ENCODE data around the gene ALG6.

ALG6 gene

DNA sequence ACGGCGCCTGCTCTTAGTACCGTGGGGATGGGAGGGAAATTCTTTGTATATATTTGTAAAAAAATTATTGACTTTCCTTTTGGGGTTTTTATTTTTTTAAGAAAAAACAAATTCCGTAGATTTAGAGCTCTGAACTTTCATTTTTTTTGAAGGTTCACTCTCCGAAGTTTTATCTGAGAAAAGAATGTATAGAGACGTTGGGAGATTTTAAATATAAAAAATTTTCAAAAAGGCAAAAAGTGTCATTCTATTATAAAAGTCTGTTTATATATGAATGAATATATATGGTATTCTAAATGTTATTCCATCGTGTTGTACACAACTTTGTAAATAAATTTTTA, 42.7 kb upstream of the ALG6 start:
- Histone ChIP-seq H3K4me1 (peaks cover 6% of the 10 kb centered on the region), H3K4me3 (peak overlapping the region; percentile 34), H3K36me3 (replicated peaks) (no peaks in the 10 kb centered on the region), H3K27me3 (ENCODE audit: low read depth) (no peaks in the 10 kb centered on the region; the same call in 1 of the 2 replicates), H3K9me3 (no peaks in the 10 kb centered on the region)
- in situ Hi-C loops (cut with MboI; ENCODE audit: low sequenced_read_pairs), result no loop called here
- DNase-seq (ENCODE audit: low spot score in 2 of 2), result no peak

DNA sequence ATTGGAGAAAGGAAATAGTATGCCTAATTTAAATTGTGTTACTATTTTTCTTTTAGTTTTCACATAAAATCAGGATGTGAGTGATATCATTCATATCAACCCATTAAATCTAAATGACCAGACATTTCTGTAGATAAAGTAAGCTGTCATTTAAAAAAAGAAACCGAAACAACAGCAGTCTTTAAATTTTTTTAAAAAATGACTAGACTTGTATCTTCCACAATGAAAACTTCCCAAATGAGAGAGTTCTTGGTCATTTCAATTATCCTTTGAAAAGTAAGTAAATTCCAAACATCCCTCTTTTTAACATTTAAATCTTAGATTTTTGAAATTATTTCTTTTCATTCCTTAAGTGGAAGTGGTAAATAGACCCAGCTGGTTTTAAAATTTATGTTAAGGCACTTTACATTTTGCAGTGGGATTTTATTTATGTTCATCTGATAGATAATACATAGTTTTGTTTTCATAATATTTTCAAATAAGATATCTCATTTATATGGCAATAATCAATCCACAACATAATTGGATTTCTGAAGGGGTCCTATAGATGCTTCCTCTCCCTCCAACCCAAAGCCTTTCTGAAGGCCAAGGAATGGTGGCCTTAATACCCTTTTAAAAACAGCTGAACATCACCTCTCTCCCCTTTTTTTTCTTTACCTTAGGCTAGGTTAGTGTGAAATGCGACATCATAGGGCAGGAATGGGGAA, 42.0 kb upstream of the ALG6 start:
- Histone ChIP-seq H3K4me1 (peaks cover 6% of the 10 kb centered on the region), H3K27me3 (ENCODE audit: low read depth) (no peaks in the 10 kb centered on the region; the same call in 1 of the 2 replicates), H3K4me3 (peak overlapping the region; percentile 34), H3K36me3 (replicated peaks) (no peaks in the 10 kb centered on the region), H3K9me3 (no peaks in the 10 kb centered on the region)
- in situ Hi-C loops (cut with MboI; ENCODE audit: low sequenced_read_pairs), result no loop called here
- no peak for DNase-seq (ENCODE audit: low spot score in 2 of 2)

- H3K27me3 ChIP-seq (ENCODE audit: low read depth), result no peaks in the 10 kb centered on the region; the same call in 1 of the 2 replicates
- in situ Hi-C loops (cut with MboI; ENCODE audit: low sequenced_read_pairs), result no loop called here
- peak overlapping the region; percentile 9 for H3K4me3 ChIP-seq
- no peaks in the 10 kb centered on the region for H3K36me3 ChIP-seq (replicated peaks)
- H3K4me1 ChIP-seq, result peaks cover 6% of the 10 kb centered on the region
- H3K9me3 ChIP-seq, result no peaks in the 10 kb centered on the region
- peak in 1 of 2 experiments; percentile 28 for DNase-seq (ENCODE audit: low spot score in 2 of 2)
These were observed 41.3 kb upstream of the ALG6 start for GRCh38 chr1:63326106-63326472.

DNA sequence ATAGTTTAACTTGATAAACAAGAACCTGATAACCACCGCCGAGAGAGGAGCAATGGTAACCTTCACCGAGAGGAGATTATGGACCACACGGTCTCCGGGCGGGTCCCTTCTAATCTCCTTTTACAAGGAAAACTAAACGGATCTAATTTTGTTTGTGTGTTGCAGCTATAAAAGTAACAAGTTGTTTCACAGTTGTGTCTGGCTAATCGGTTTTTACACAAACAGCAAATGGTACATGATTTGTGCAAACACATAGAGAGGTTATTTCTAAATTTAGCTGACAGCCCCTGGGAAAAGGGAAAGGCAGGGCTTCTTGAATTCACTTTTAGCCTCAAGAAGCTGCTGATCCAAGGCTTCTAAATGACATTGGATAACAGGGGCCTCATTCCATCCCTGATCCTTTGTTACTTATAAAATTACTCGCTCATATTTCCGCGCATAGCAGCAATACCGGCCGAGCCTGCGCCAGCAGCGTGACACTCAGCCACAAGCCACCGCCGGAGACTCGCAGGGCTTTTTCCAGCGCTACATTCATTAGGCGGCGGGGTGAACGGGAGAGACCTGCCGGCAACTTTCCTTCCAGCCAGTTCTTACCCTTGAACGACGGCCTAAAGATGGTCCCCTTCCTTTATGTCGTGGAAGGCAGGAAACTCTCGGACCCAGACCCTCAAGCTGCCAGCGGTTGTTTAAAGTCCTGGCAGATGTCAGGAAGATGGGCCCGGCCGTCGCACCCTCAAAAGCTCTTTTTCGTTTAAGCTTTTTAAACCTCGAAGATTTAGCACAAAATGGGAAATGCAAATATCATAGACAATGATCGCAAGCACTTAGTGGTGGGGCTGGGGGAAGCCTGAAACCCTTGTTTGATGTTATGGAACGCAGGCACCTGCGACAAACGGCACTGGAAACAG, 40.7 kb upstream of the ALG6 start:
- peaks cover 6% of the 10 kb centered on the region for H3K4me1 ChIP-seq
- H3K9me3 ChIP-seq, result no peaks in the 10 kb centered on the region
- H3K27me3 ChIP-seq (ENCODE audit: low read depth), result no peaks in the 10 kb centered on the region; the same call in 1 of the 2 replicates
- H3K36me3 ChIP-seq (replicated peaks), result no peaks in the 10 kb centered on the region
- in situ Hi-C loops (cut with MboI; ENCODE audit: low sequenced_read_pairs), result no loop called here
- H3K4me3 ChIP-seq, result peak overlapping the region; percentile 9
- DNase-seq (ENCODE audit: low spot score in 2 of 2), result peak in 1 of 2 experiments; percentile 38

GRCh38 chr1:63327417-63328054, 39.9 kb upstream of the ALG6 start:
- in situ Hi-C loops (cut with MboI; ENCODE audit: low sequenced_read_pairs), result no loop called here
- DNase-seq (ENCODE audit: low spot score in 2 of 2), result peak; percentile 66 to 90
- Histone ChIP-seq H3K27me3 (ENCODE audit: low read depth) (no peaks in the 10 kb centered on the region; the same call in 1 of the 2 replicates), H3K9me3 (no peaks in the 10 kb centered on the region), H3K4me1 (peaks cover 6% of the 10 kb centered on the region), H3K4me3 (no peak overlapping the region), H3K36me3 (replicated peaks) (no peaks in the 10 kb centered on the region)

DNA sequence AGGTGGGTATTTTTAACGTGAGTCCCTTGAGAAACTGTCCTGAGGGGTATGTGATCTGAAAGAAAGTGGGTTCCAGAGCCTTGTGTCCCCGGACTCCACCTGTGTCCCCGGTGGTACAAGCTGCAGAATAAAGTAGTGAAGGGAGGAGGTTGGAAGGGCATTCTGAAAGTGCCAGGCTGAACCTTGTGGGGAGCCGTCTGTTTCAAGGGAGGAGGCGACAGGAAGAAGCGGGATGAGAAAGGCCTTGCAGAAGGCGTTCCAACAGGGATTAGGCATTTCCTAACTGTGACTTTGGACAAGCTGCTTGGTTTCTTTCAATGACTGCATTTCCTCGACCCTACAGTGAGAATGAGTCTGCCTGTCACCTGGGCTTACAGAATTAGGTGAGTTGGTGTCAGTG, 39.3 kb upstream of the ALG6 start:
- no peak for DNase-seq (ENCODE audit: low spot score in 2 of 2)
- H3K36me3 ChIP-seq (replicated peaks), result no peaks in the 10 kb centered on the region
- no peak overlapping the region for H3K4me3 ChIP-seq
- H3K27me3 ChIP-seq (ENCODE audit: low read depth), result peaks cover 5% of the 10 kb centered on the region; the same call in 1 of the 2 replicates
- H3K4me1 ChIP-seq, result peaks cover 6% of the 10 kb centered on the region
- H3K9me3 ChIP-seq, result no peaks in the 10 kb centered on the region
- in situ Hi-C loops (cut with MboI; ENCODE audit: low sequenced_read_pairs), result no loop called here

- Histone ChIP-seq H3K4me1 (peaks cover 6% of the 10 kb centered on the region), H3K4me3 (no peak overlapping the region), H3K27me3 (ENCODE audit: low read depth) (peaks cover 5% of the 10 kb centered on the region; the same call in 1 of the 2 replicates), H3K9me3 (no peaks in the 10 kb centered on the region), H3K36me3 (replicated peaks) (no peaks in the 10 kb centered on the region)
- in situ Hi-C loops (cut with MboI; ENCODE audit: low sequenced_read_pairs), result no loop called here
- DNase-seq (ENCODE audit: low spot score in 2 of 2), result no peak
These were observed 38.6 kb upstream of the ALG6 start for GRCh38 chr1:63328781-63329180.

GRCh38 chr1:63329621-63330330, 37.7 kb upstream of the ALG6 start:
- no peak for DNase-seq (ENCODE audit: low spot score in 2 of 2)
- in situ Hi-C loops (cut with MboI; ENCODE audit: low sequenced_read_pairs), result no loop called here
- Histone ChIP-seq H3K36me3 (replicated peaks) (no peaks in the 10 kb centered on the region), H3K4me3 (no peak overlapping the region), H3K9me3 (no peaks in the 10 kb centered on the region), H3K4me1 (peaks cover 6% of the 10 kb centered on the region), H3K27me3 (ENCODE audit: low read depth) (peaks cover 5% of the 10 kb centered on the region; the same call in 1 of the 2 replicates)

DNA sequence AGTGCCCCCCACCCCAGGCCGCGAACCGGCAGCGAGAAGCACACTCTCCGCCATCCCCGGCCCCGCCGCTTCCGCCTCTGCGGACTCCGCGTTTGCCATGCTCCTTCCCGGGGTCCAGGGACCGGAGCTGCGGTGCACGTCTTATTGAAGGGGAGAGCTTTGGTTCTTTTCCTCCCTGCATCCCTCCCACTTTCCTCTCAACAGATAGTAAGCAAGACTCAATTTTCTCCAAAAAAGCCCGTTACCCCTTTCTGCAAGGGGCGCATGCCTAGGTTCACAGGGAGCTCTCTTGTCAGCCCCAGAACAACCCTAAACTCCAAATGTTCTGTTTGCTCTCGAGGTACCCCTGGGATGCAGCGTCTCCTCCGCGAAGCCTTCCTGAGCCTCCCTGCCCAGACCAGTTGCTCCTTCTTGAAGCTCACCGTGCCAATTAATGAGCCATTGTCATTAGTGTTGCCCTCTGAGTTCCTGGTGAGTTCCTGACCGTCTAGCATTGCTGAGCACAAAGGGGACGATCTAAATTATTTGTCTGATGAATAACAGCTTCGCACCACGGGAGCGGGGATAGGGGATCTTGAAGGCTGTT, 37.0 kb upstream of the ALG6 start:
- in situ Hi-C loops (cut with MboI; ENCODE audit: low sequenced_read_pairs), result no loop called here
- no peak for DNase-seq (ENCODE audit: low spot score in 2 of 2)
- Histone ChIP-seq H3K27me3 (ENCODE audit: low read depth) (peaks cover 5% of the 10 kb centered on the region; the same call in 1 of the 2 replicates), H3K9me3 (no peaks in the 10 kb centered on the region), H3K4me1 (peaks cover 6% of the 10 kb centered on the region), H3K4me3 (no peak overlapping the region), H3K36me3 (replicated peaks) (no peaks in the 10 kb centered on the region)

- in situ Hi-C loops (cut with MboI; ENCODE audit: low sequenced_read_pairs), result no loop called here
- no peak for DNase-seq (ENCODE audit: low spot score in 2 of 2)
- Histone ChIP-seq H3K9me3 (no peaks in the 10 kb centered on the region), H3K27me3 (ENCODE audit: low read depth) (0 out of 2 replicates have a peak, but pooled peaks cover 2% of the 10 kb centered on the region), H3K4me1 (no peaks in the 10 kb centered on the region), H3K4me3 (no peak overlapping the region), H3K36me3 (replicated peaks) (no peaks in the 10 kb centered on the region)
These were observed 25.0 kb upstream of the ALG6 start for GRCh38 chr1:63342402-63342801.

GRCh38 chr1:63343922-63344321, 23.5 kb upstream of the ALG6 start:
- in situ Hi-C loops (cut with MboI; ENCODE audit: low sequenced_read_pairs), result no loop called here
- H3K36me3 ChIP-seq (replicated peaks), result no peaks in the 10 kb centered on the region
- H3K4me1 ChIP-seq, result no peaks in the 10 kb centered on the region
- 0 out of 2 replicates have a peak, but pooled peaks cover 2% of the 10 kb centered on the region for H3K27me3 ChIP-seq (ENCODE audit: low read depth)
- no peaks in the 10 kb centered on the region for H3K9me3 ChIP-seq
- no peak overlapping the region for H3K4me3 ChIP-seq
- no peak for DNase-seq (ENCODE audit: low spot score in 2 of 2)

DNA sequence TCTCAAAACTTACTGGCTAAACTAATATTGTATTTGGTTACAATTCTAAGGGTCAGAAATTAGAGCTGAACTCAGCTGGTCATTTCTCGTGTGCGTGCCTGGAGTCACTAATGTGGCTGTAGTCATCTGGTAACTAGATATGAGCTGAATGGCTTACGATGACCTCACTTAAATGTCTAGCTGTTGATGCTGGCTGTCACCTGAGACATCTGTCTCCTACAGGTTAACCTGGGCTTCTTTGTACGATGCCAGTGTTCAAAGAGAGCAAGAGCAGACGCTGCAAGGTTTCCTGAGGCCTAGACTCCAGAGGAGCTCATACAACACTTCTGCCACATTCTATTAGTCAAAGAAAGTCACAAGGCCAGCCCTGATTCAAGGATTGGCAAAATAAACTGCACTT, 17.1 kb upstream of the ALG6 start:
- DNase-seq (ENCODE audit: low spot score in 2 of 2), result no peak
- no peaks in the 10 kb centered on the region for H3K36me3 ChIP-seq (replicated peaks)

GRCh38 chr1:63352736-63353135, 14.7 kb upstream of the ALG6 start:
- no peak for DNase-seq (ENCODE audit: low spot score in 2 of 2)
- H3K4me3 ChIP-seq, result no peak overlapping the region
- no peaks in the 10 kb centered on the region for H3K9me3 ChIP-seq
- H3K36me3 ChIP-seq (replicated peaks), result no peaks in the 10 kb centered on the region
- no peaks in the 10 kb centered on the region; the same call in 1 of the 2 replicates for H3K4me1 ChIP-seq
- H3K27me3 ChIP-seq (ENCODE audit: low read depth), result peaks cover 24% of the 10 kb centered on the region
- in situ Hi-C loops (cut with MboI; ENCODE audit: low sequenced_read_pairs), result no loop called here

More for the DNA sequence above, 17.1 kb upstream of the ALG6 start:
- H3K27me3 ChIP-seq (ENCODE audit: low read depth), result peaks cover 26% of the 10 kb centered on the region
- in situ Hi-C loops (cut with MboI; ENCODE audit: low sequenced_read_pairs), result no loop called here
- H3K9me3 ChIP-seq, result no peaks in the 10 kb centered on the region
- no peak overlapping the region for H3K4me3 ChIP-seq
- no peaks in the 10 kb centered on the region; the same call in 1 of the 2 replicates for H3K4me1 ChIP-seq

Data from HAP-1 (cell line).